Neural progenitor cell (in vitro differentiated cells): ENCODE data around the gene TMEM232. TPM values are rescaled to one million over a fixed set of nuclear protein-coding genes. Genes with fewer than 3 reads are reported as not detected.

Experiments used
- DNase-seq: peaks from one replicate; pipeline ENCODE4 v3.0.0-alpha.2; 2016; ENCODE audit warnings: low spot score
- H2AFZ ChIP-seq: fragments of 200-600 bp; sonication (generic); replicated peaks from 2 replicates; pipeline ENCODE4 v1.6.1; 2016; ENCODE audit warnings: antibody characterized with exemption
- H3F3A ChIP-seq: fragments of 200-600 bp; sonication (generic); 2 replicates; pipeline ENCODE4 v1.6.1; 2016; ENCODE audit warnings: antibody characterized with exemption, low read depth
- H3K27ac ChIP-seq: fragments of 200-600 bp; sonication (generic); 2 replicates; pipeline ENCODE4 v1.5.1; 2016; ENCODE audit warnings: mild to moderate bottlenecking
- H3K27me3 ChIP-seq: fragments of 200-600 bp; sonication (generic); 2 replicates; pipeline ENCODE4 v1.6.1; 2016; ENCODE audit warnings: mild to moderate bottlenecking, moderate library complexity
- H3K36me3 ChIP-seq: fragments of 200-600 bp; sonication (generic); 2 replicates; pipeline ENCODE4 v1.5.1; 2016
- H3K4me1 ChIP-seq: fragments of 200-600 bp; sonication (generic); 2 replicates; pipeline ENCODE4 v1.6.1; 2016; ENCODE audit warnings: mixed run types
- H3K4me2 ChIP-seq: fragments of 200-600 bp; sonication (generic); 2 replicates; pipeline ENCODE4 v1.6.1; 2016
- H3K4me3 ChIP-seq: fragments of 200-600 bp; sonication (generic); 2 replicates; pipeline ENCODE4 v1.5.1; 2016
- H3K79me2 ChIP-seq: fragments of 200-600 bp; sonication (generic); 2 replicates; pipeline ENCODE4 v1.6.1; 2016; ENCODE audit warnings: low read depth
- H3K9ac ChIP-seq: fragments of 200-600 bp; sonication (generic); 2 replicates; pipeline ENCODE4 v1.6.1; 2016
- H3K9me3 ChIP-seq: fragments of 200-600 bp; sonication (generic); 2 replicates; pipeline ENCODE4 v1.5.1; 2016; ENCODE audit warnings: low read depth
- H4K20me1 ChIP-seq: fragments of 200-600 bp; sonication (generic); 2 replicates; pipeline ENCODE4 v1.6.1; 2016; ENCODE audit warnings: low read depth
- H3K27ac Mint-ChIP-seq: 3 replicates; pipeline ENCODE4 v1.8.0; 2021; ENCODE audit warnings: mixed read lengths
- H3K27me3 Mint-ChIP-seq: 2 replicates; pipeline ENCODE4 v1.8.0; 2022; ENCODE audit warnings: low read depth, mild to moderate bottlenecking, inconsistent platforms, moderate library complexity, mixed read lengths; ENCODE audit not compliant: insufficient read depth
- H3K36me3 Mint-ChIP-seq: 3 replicates; pipeline ENCODE4 v1.8.0; 2021; ENCODE audit warnings: mixed read lengths
- H3K4me1 Mint-ChIP-seq: 3 replicates; pipeline ENCODE4 v1.8.0; 2021; ENCODE audit warnings: mixed read lengths
- H3K4me3 Mint-ChIP-seq: 3 replicates; pipeline ENCODE4 v1.8.0; 2021; ENCODE audit warnings: mild to moderate bottlenecking, moderate library complexity, mixed read lengths
- H3K9me3 Mint-ChIP-seq: 3 replicates; pipeline ENCODE4 v1.8.0; 2020; ENCODE audit warnings: mixed read lengths
- CTCF ChIP-seq: fragments of 200-600 bp; sonication (generic); IDR thresholded peaks from 2 replicates; pipeline ENCODE4 v1.5.1; 2017; ENCODE audit warnings: antibody characterized with exemption, mild to moderate bottlenecking
- EZH2 ChIP-seq: fragments of 200-600 bp; sonication (generic); IDR thresholded peaks from 2 replicates; pipeline ENCODE4 v1.6.1; 2017; ENCODE audit warnings: antibody characterized with exemption, mild to moderate bottlenecking, moderate library complexity
- EZH2phosphoT487 ChIP-seq: fragments of 200-600 bp; sonication (generic); IDR thresholded peaks from 2 replicates; pipeline ENCODE4 v1.6.1; 2017; ENCODE audit warnings: antibody characterized with exemption
- total RNA-seq: library from RNA; depleted of rRNA; stranded (reverse); fragments of >200 nt; gene quantifications from 2 replicates; pipeline ENCODE4 v1.2.3, GENCODE V29; 2015; ENCODE audit warnings: low replicate concordance

Gene TMEM232
- total RNA-seq, 1 donor from 2014 or later = 5.2 TPM

GRCh38 chr5:110665184-110665726, 61.2 kb downstream of the TMEM232 start:
- Histone ChIP-seq H3K4me2 (no peak overlapping the region), H3K4me1 (peaks cover 10% of the 10 kb centered on the region), H4K20me1 (no peaks in the 10 kb centered on the region), H3K27ac (no peak overlapping the region), H3K9me3 (no peaks in the 10 kb centered on the region), H3F3A (no peaks in the 10 kb centered on the region), H3K27me3 (no peaks in the 10 kb centered on the region), H3K36me3 (no peaks in the 10 kb centered on the region), H2AFZ (no peak overlapping the region), H3K79me2 (no peaks in the 10 kb centered on the region), H3K9ac (no peak overlapping the region), H3K4me3 (no peak overlapping the region)
- Mint-ChIP-seq H3K4me1 (no peaks in the 10 kb centered on the region), H3K27me3 (no peaks in the 10 kb centered on the region), H3K9me3 (no peaks in the 10 kb centered on the region), H3K4me3 (no peak overlapping the region), H3K36me3 (no peaks in the 10 kb centered on the region), H3K27ac (no peak overlapping the region)
- no peak for DNase-seq
- TF ChIP-seq CTCF = no peak
- TF ChIP-seq EZH2 = no peak
- no peak for TF ChIP-seq EZH2phosphoT487

- Histone ChIP-seq H3K27me3 (no peaks in the 10 kb centered on the region), H3K9me3 (no peaks in the 10 kb centered on the region), H3K9ac (no peak overlapping the region), H3K36me3 (no peaks in the 10 kb centered on the region), H3F3A (no peaks in the 10 kb centered on the region), H3K4me1 (peaks cover 15% of the 10 kb centered on the region), H3K4me3 (no peak overlapping the region), H4K20me1 (no peaks in the 10 kb centered on the region), H3K27ac (no peak overlapping the region), H3K79me2 (no peaks in the 10 kb centered on the region), H3K4me2 (no peak overlapping the region), H2AFZ (no peak overlapping the region)
- no peaks in the 10 kb centered on the region for H3K27me3 Mint-ChIP-seq
- H3K4me3 Mint-ChIP-seq = no peak overlapping the region
- no peak for DNase-seq
- no peak for TF ChIP-seq CTCF
- TF ChIP-seq EZH2phosphoT487 = no peak
- no peak for TF ChIP-seq EZH2
- no peaks in the 10 kb centered on the region for H3K4me1 Mint-ChIP-seq
- no peaks in the 10 kb centered on the region for H3K36me3 Mint-ChIP-seq
- H3K9me3 Mint-ChIP-seq = no peaks in the 10 kb centered on the region
- no peak overlapping the region for H3K27ac Mint-ChIP-seq
Observed at GRCh38 chr5:110663525-110663924, 62.9 kb downstream of the TMEM232 start.

DNA sequence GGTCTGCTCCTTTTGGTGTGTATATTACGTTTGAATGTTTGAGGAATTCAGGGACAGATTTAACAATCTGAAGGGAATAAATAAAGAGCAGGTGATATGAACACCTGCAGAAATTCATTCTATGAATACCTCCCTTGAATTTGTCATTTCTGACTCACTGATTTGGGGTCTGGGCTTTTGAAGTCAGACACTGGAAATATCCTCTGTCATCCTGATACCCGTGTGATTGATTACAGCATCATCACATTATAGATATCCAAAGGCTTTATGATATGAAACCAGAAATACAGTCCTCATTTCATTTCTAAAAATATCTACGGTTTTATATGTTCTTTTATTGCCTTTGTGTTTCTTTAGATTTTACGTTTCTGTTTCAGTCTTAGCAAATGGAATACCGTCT, 68.5 kb downstream of the TMEM232 start:
- H4K20me1 ChIP-seq = no peaks in the 10 kb centered on the region
- peaks cover 6% of the 10 kb centered on the region for H3K4me1 ChIP-seq
- H3K9ac ChIP-seq = no peak overlapping the region
- H3F3A ChIP-seq = no peaks in the 10 kb centered on the region
- no peak overlapping the region for H3K27ac Mint-ChIP-seq
- no peaks in the 10 kb centered on the region for H3K36me3 Mint-ChIP-seq
- no peaks in the 10 kb centered on the region for H3K4me1 Mint-ChIP-seq
- no peak overlapping the region for H2AFZ ChIP-seq
- H3K9me3 Mint-ChIP-seq = no peaks in the 10 kb centered on the region
- DNase-seq = no peak
- H3K4me2 ChIP-seq = no peak overlapping the region
- no peaks in the 10 kb centered on the region for H3K27me3 Mint-ChIP-seq
- H3K27me3 ChIP-seq = no peaks in the 10 kb centered on the region
- no peaks in the 10 kb centered on the region for H3K79me2 ChIP-seq
- H3K4me3 Mint-ChIP-seq = no peak overlapping the region
- no peak overlapping the region for H3K27ac ChIP-seq
- no peak overlapping the region for H3K4me3 ChIP-seq
- no peak for TF ChIP-seq EZH2phosphoT487
- no peak for TF ChIP-seq EZH2
- no peak for TF ChIP-seq CTCF
- H3K36me3 ChIP-seq = no peaks in the 10 kb centered on the region
- H3K9me3 ChIP-seq = no peaks in the 10 kb centered on the region
